GM12878 (cell line): ENCODE data around the gene NPM3. TPM values are rescaled to one million over a fixed set of nuclear protein-coding genes. Genes with fewer than 3 reads are reported as not detected.

Experiments used
- MTA2 ChIP-seq: fragments of 450-650 bp; IDR thresholded peaks from 2 replicates; pipeline ENCODE4 v1.6.1; 2016; ENCODE audit warnings: low read depth, mild to moderate bottlenecking, moderate library complexity
- polyA plus RNA-seq, 11 experiments: library from polyadenylated mRNA; depleted of rRNA in 4 of 11; unstranded in 6 of 11; stranded (reverse) in 5 of 11; fragments of >200 nt; fragmentation: Nextera tagmentation in 4 of 11; fragmentation: Illumina TruSeq in 1 of 11; extraction: Ambion mirVana in 4 of 11; extraction: Trizol in 1 of 11; gene quantifications; 1 replicate in 1 of 11; 2 replicates in 10 of 11; pipeline versions ENCODE4 v1.2.1 to v1.2.3, GENCODE V29; 2011 to 2016; ENCODE audit warnings: inconsistent platforms in 2 of 11, missing spikeins in 2 of 11, low read depth in 1 of 11
- total RNA-seq, 4 experiments: library from RNA; depleted of rRNA in 3 of 4; stranded (reverse); fragments of >200 nt in 3 of 4; fragmentation: Illumina TruSeq in 1 of 4; extraction: Trizol in 1 of 4; gene quantifications; 2 replicates each; pipeline versions ENCODE4 v1.2.1 to v1.2.3, GENCODE V29; 2013 to 2021
- TF ChIP-seq, protein P1 (sequence below): fragments of 450-650 bp; IDR thresholded peaks from 2 replicates; pipeline ENCODE4 v1.6.1; 2017; ENCODE audit warnings: low read depth, mild to moderate bottlenecking, moderate library complexity
- TF ChIP-seq, protein P2 (sequence below): fragments of 450-650 bp; IDR thresholded peaks from 2 replicates; pipeline ENCODE4 v1.6.1; 2016; ENCODE audit warnings: mild to moderate bottlenecking, moderate library complexity, borderline replicate concordance

NPM3 gene
- total and polyA plus RNA-seq, 10 of the 15 experiments (the other 5 are each of a cell fraction or from before 2014, with no cell fraction given), result 13.0 to 171 (median 93.3) TPM

DNA sequence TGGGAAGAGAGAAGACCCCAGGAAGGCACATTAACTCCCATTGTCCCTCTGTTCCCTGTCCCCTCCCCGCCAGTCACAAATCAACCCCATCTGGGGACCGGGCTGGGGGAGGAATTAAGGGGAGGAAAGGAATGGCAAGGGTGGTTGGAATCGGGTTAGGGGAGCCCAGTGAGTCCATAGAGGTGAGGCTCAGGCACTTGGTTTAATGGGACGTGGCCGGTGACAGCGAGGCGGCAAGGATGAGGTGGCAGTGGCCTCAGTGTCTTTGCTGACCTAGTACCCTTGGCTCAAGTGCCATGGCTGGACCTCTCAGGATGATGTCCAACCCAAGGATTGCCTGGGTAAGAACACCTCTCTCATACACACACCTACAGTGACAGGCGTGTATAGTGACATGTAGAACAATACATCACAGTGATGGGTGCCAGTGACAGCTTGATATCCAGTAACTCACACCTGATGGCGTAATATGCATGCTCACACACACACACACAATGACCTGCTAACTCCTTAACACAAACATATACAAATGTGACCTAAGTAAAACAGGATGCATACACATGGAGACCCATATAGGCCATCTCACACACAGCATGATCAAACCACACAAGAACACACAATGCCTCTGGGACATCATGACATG lies 48.0 kb upstream of the NPM3 start (continued):
- TF ChIP-seq, protein P1, sequence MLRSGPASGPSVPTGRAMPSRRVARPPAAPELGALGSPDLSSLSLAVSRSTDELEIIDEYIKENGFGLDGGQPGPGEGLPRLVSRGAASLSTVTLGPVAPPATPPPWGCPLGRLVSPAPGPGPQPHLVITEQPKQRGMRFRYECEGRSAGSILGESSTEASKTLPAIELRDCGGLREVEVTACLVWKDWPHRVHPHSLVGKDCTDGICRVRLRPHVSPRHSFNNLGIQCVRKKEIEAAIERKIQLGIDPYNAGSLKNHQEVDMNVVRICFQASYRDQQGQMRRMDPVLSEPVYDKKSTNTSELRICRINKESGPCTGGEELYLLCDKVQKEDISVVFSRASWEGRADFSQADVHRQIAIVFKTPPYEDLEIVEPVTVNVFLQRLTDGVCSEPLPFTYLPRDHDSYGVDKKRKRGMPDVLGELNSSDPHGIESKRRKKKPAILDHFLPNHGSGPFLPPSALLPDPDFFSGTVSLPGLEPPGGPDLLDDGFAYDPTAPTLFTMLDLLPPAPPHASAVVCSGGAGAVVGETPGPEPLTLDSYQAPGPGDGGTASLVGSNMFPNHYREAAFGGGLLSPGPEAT, result no peak
- no peak for TF ChIP-seq MTA2
- TF ChIP-seq, protein P2, sequence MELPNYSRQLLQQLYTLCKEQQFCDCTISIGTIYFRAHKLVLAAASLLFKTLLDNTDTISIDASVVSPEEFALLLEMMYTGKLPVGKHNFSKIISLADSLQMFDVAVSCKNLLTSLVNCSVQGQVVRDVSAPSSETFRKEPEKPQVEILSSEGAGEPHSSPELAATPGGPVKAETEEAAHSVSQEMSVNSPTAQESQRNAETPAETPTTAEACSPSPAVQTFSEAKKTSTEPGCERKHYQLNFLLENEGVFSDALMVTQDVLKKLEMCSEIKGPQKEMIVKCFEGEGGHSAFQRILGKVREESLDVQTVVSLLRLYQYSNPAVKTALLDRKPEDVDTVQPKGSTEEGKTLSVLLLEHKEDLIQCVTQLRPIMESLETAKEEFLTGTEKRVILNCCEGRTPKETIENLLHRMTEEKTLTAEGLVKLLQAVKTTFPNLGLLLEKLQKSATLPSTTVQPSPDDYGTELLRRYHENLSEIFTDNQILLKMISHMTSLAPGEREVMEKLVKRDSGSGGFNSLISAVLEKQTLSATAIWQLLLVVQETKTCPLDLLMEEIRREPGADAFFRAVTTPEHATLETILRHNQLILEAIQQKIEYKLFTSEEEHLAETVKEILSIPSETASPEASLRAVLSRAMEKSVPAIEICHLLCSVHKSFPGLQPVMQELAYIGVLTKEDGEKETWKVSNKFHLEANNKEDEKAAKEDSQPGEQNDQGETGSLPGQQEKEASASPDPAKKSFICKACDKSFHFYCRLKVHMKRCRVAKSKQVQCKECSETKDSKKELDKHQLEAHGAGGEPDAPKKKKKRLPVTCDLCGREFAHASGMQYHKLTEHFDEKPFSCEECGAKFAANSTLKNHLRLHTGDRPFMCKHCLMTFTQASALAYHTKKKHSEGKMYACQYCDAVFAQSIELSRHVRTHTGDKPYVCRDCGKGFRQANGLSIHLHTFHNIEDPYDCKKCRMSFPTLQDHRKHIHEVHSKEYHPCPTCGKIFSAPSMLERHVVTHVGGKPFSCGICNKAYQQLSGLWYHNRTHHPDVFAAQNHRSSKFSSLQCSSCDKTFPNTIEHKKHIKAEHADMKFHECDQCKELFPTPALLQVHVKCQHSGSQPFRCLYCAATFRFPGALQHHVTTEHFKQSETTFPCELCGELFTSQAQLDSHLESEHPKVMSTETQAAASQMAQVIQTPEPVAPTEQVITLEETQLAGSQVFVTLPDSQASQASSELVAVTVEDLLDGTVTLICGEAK, result peak; percentile 53; the same call in 1 of the 2 replicates
